Hindlimb muscle (tissue), 1 donor: ENCODE measurements around the gene RREB1. TPM values are rescaled to one million over a fixed set of nuclear protein-coding genes. Genes with fewer than 3 reads are reported as not detected.

Source experiments
- DNase-seq: peaks from one replicate; pipeline ENCODE4 v3.0.0-alpha.2; 2013
- polyA plus RNA-seq: library from polyadenylated mRNA; unstranded; fragments of 120-200 nt; gene quantifications from one replicate; pipeline ENCODE4 v1.2.1, GENCODE V29; 2013; ENCODE audit not compliant: insufficient read length

RREB1 gene
- polyA plus RNA-seq, 1 donor = 26.9 TPM

DNA sequence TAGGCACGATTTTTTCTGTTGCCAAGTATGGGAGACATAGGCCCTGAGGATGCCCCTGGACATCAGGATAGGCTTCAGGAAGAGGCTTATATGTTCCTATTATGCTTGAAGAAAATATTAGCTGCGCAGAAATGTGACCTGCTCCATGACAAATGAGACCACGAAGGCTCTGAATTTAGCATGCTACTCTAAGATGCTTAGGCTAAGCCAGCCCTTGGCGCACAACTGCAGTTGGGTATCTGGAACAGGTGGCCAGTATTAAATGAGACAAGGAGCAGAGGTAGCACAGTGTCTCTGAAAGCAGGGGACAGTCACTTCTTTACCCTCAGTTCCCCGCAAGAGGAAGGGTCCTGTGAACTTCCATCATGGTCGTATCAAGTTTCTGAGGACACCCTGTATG lies 90.0 kb downstream of the RREB1 start:
- no peak for DNase-seq

DNA sequence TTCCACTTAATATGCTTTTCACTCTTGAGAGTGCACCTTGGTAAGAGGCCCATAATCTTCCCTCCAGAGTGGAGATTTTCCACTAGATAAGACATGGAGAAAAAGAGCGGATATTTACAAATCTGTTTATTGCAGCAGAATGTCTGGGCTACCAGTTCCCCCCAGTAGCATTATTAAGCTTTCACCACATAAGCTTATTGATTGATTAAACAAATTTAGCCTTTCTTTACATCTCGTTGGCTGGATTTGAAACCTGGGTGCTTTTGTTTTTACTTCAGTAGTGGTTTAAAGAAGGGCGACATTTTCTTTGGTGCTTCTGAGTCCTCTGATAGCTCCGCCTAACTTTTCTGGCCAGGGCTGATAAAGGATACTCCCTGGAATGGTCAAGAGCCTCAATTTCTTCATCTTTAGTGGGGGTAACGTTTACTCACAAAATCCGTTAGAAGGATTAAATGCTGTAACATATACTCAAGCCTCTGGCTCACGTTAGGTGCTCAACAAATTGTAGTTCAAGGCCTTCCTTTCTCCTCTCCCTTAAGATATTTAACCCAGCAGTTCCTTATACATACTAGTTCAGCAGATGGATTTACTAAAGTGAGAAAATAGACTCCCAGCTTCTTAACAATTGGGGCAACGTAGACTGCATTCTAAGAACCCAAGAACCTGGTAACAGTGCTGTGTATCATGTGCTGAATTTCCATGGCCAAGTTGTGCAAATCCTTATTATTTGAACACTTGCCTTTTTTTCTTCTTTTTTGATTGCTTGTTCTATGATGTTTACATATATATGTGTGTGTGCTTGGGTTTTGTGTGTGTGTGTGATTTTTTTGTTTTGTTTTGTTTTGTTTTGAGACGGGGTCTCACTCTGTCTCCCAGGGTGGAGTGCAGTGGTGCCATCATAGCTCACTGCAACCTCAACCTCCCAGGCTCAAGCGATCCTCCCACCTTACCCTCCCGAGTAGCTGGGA lies 91.4 kb downstream of the RREB1 start:
- DNase-seq = no peak

DNA sequence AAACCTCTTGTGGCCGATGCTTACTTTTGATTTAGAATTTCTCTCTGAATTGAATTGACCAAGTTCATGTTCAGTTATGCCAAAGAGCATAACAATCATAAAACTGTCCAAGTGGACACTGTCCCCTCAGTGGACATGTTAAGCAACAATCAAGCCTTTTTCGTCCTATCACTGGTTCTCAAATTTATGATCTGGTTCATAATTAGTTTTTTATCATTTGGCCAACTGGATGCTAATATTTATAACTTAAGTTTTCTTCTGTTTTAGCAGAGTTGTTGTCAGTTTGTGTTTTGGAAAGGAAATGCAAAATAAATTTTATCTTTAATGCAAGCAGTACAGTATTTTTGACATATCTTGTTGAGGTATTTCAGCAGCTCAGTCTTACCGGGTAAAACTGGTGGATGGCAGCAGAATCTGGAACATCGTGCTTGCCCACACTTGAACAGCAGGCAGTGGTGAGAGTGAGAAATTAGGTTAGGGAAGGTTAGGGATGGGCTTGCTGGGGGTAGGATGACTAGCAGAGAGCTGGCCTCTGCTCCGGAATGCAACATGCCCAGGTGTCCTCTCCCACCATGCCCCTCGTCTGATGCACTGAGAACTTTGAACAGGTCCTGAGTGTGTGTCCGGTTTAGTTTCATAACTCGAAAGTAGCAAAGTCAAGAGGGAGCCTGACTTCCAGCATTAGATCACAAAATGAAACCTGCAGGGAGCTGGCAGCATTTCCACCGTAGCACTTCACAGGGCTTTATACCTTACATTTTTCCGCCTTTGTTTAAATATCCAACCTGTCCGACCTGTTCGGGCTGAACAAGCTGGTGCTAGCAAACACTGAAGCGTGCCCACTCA lies 93.1 kb downstream of the RREB1 start:
- DNase-seq = no peak

DNA sequence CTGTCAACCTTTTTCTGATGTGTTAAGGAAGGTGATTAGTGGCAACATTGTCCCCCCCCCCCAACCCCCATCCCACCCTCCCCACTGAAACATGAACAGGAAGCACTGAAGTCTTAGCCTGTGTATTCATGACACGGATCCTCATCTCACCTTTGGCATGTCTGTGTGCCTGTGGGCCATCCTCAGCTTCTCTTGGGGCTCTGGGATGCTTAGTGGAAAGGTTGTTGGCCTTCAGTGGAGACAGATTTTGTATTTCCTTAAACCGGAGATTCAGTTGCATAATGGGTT lies 93.6 kb downstream of the RREB1 start:
- DNase-seq = no peak

DNA sequence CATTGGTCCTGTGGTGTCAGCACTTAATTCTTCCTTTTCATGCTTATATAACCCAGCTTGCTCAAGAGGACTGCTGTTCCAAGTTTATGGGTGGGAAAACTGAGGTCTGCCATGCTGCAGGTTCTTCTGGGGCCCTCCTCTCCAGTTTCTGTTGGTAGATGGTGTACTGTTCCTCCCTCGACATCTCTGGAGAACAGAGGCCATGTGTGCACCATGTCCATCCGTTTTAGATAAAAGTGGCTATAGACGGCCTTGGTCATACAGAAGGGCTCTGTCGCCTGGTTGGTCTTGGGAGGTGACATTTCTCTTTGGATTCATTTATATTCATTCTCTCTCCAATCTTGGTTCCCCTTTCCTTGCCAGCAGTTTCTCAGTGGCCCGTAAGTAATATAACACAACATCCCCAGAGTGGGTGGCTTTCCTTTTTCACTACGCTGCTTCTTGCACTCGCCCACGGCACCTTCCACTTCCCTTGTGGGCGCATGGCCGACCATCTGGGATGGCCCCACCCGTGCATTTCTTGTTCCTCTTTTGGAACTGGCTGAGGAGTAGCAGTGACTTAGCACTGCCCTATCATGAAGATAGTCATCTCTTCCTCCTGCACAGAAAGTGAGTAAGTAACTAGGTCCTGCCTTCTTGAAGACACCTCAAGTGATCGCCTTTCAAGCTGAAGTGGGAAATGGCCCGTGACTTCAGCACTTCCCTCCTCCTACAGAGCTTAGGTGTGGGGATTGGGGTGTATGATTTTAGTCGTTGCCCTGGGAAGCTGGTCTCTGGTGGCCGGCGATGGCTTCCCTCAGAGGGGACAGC lies 94.2 kb downstream of the RREB1 start:
- peak; percentile 26 for DNase-seq

DNA sequence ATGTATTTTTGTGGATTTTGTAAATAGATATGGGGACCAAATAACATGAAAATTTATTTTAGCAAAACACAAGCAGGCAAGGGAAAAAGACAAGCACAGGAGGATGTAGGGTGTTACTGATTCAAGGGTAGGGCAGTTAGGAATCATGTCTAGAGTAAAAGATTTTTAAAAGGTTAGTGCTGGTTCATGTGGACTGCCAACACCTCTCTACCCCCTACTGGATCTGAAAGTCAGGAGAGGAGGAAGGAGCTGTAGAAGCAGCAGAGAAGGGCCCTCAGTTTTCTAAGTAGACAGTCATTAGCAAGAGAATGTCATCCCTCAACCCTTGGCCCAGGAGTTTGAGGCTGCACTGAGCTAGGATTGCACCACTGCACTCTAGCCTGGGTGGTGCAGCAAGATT lies 95.2 kb downstream of the RREB1 start:
- no peak for DNase-seq

DNA sequence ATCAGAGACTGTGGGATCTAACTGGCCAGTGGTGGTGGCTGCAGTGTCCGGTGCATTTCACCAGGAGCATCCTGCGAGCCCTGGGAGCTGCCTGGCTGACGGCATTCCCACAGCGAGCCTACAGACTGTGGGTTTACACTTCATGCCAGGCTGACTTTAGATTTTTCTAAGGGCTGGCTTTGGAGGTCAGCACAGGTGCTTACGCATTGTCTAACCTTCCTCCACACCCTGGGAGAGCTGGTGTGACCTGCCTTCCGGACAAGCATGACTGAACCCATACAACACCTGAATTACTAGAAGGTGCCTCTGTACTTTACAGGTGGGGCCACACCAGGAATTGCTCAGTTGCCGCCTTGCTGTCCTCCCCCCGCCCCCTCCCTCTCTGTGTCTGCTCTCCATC lies 96.2 kb downstream of the RREB1 start:
- DNase-seq = no peak

DNA sequence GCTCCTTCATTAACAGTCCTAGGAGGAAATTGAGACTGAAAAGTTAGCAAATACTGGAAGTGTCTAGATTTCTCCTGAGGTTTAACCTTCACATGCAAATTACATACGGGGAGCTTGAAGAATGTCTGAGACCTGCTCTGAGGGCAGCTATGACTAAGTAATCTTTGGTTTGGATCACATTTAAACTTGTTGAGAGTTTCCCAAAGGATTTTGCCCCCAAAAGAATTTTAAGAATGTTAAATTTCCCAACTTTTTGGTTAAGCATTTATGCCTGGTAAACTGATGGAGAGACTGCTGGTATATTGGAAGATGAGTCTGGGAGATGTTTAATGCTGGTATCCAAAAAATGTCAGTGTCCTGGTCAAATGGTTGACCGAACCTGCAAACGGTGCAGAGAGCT lies 97.0 kb downstream of the RREB1 start:
- DNase-seq = no peak

DNA sequence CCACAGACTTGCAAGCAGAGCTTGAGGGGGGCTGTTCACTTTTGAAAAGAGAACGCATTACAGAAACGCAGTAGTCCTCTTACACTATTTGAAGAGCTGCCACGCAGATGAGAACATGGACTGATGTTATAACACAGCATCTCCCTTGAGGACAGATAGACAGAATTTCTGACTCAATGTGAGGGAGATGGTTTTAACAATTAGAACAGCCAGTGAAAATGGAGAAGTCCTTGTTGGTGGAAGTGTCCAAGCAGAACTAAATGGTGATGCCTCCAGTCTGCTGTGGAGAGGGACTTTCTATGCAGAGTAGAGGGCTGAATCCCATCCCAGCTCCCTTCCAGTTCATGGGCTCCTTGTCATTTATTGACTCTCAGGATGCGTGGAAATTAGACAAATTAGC lies 100.0 kb downstream of the RREB1 start:
- DNase-seq = no peak

DNA sequence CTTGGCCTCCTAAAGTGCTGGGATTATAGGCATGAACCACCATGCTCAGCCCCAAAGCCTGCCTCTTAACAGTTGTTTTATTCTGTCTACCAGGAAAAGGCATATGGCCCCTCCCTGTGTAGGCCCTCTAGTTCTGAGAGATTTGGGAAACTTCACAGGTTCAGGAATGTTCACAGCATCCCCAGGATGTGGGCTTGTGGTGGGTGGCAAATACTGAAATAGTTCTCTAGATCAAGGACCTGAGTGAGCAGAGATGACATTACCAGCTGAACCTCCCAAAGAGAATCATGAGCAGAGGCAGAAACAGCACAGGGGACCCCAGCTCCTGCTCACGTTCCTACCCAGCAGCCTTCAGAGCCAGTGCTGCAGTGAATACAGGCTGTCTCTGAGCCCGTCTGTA lies 105.7 kb downstream of the RREB1 start:
- no peak for DNase-seq

DNA sequence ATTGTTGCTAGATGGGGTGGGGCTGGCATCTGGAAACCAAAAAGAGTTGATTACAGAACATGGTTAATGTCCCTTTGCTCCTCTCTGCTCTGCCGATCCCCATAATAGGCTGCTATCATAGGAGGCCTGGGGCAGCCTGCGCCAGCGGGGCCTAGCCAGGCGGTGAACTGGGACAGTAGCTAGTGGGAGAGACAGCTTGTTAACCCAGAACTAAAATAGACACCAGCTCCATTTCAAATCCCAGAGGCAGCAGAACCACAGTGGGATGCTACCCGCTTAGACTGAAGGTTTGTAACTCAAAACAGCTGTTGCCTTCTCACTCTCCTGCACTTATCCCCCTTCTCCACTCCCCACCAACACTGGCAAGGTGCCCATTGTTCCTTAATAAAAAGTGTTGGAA lies 106.7 kb downstream of the RREB1 start:
- no peak for DNase-seq

DNA sequence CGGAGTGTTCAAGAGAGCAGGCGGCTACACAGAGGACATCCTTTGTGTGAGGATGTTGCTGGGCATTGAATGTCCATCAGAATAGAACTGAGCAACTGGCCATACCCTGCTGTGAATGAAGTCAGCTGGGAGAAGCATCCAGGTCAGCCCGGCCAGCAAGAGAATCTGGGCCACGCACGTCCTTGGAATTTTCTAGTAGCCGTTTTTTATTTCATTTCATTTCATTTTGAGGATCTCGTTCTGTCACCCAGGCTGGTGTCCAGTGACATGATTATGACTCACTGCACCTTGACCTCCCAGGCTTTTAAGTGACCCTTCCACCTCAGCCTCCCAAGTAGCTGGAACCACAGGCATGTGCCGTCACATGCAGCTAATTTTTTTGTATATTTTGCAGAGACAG lies 107.4 kb downstream of the RREB1 start:
- no peak for DNase-seq

DNA sequence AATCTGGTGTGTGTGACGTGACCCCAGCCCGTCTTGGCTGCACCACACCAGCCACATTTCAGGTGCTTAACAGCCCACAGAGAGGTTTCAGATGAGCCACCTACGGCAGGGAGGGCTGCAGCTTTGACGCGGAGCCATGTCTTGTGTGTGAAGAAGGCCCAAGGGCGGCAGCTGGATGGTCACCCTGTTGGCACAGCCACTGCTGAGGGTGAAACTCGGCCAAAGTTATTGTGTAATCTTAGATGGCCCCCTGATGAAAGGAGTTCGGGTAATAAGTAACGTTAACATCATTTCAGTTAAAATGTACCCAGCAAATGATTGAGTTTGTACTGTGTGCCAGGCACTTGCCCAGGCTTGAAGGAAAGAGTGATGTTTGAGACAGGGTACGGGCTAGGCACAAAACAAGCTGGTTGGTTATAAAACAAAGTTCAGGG lies 108.1 kb downstream of the RREB1 start:
- DNase-seq = no peak

DNA sequence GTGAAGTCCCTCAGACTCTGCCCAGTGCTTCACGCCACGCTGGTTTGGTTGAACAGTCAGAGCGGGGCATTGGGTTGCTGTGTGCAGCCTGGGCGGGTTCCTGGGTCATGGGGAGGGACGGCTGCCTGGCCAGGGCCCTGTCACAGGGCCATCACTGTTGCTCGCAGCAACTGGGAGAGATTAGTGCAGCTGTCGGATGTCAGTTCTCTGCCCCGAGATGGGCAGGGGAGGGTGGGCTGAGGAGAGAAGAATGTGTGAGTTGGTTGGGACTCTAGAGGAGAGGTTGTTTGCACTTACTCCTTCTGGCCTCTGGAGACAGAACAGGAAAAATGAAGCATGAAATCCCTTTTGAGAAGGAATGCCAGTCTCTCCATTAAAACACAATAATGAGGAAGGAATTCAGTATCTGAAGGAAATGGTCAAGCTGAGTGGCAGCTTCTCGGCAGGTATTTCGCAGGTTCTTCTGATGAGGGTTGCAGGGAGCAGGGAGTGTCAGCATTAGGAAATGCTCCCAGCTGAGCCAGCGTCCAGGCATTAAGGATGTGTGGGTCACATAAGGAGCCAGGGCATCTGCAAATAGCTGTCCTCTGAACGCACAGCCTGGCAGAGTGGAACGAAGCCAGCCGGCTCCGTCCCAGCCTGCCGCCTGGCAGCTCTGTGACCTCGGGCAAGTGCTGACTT lies 109.3 kb downstream of the RREB1 start:
- peak; percentile 63 for DNase-seq

DNA sequence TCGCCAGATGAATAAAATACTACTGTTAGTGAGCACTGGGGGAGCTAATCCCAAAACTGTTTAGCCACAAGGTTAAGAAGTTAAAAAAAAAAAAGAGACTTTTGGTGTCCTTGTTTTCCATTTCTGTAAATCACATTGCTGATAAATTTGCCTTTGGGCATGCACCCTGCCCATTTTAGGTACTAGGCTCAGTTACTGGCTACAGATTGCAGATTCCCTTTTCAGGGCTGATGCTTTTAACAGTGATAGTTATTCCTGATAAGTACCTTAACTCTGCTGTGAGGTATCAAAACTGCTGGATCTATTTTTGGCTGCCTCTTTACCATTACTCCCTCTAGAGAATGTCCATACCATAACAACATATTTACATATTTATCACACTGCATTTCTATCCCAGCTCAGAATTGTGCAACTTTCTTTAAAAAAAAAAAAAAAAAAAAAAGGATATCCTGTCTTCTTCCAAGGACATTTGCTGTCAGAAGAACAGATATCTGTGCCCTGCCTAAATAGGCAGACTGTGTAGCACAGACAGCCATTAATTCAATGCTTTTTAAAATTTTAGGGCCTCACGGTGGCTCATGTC lies 110.7 kb downstream of the RREB1 start:
- DNase-seq = no peak

DNA sequence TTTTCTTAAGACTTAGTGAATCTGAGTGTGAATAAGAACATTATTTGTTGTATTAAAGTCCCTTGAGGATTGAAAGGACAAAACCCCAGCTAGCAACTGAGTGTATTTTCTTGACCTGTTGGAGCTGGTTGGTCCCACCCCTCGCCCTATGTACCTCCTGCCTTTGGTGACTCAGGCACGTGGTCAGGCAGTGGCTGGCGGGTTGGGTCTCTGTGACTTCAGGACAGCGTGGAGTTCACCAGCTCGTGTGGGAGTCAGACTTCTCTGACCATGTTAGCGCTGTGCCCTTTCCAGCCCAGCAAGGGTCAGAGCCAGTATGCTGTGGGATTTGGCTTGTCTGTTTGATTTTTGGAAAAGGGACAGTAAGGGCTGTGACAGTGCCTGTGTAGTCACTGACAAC lies 111.5 kb downstream of the RREB1 start:
- no peak for DNase-seq

DNA sequence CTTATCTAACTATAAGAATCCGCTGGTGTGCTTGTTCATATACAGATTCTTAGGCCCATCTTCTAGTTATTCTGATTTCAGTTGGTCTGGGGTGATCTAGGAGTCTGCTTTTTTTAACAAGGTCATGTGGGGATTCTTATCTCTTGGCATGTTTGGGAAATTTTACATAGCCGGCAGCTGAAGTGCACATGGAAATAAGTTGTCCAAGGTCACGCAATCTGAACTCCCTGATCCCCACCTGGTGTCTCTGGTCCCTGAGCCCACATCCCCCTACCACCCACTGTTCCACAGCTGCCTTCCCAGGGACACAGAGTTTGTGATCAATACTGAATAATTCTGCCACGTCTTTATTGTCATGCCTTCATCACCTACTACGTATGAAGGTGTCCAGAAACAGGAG lies 114.4 kb downstream of the RREB1 start:
- DNase-seq = no peak

DNA sequence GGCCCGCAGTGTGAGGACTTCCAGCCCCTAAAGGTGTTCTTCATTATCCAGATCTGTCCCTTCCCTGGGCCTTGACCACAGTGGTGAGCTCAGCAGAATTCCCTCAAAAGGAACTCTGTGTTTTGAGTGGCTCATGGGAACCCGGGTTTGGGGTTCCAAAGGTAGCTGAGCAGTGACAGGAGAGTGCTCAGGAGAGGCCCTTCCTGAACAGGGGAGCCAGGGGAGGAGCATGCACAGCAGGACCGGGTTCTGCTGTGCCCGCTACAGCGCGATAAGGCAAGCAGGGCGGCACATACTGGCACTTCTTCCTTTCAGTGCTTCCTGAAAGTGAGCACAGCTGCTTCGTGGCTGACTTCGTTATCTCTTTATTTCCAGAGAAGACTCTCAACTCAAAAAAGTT lies 117.0 kb downstream of the RREB1 start:
- no peak for DNase-seq

DNA sequence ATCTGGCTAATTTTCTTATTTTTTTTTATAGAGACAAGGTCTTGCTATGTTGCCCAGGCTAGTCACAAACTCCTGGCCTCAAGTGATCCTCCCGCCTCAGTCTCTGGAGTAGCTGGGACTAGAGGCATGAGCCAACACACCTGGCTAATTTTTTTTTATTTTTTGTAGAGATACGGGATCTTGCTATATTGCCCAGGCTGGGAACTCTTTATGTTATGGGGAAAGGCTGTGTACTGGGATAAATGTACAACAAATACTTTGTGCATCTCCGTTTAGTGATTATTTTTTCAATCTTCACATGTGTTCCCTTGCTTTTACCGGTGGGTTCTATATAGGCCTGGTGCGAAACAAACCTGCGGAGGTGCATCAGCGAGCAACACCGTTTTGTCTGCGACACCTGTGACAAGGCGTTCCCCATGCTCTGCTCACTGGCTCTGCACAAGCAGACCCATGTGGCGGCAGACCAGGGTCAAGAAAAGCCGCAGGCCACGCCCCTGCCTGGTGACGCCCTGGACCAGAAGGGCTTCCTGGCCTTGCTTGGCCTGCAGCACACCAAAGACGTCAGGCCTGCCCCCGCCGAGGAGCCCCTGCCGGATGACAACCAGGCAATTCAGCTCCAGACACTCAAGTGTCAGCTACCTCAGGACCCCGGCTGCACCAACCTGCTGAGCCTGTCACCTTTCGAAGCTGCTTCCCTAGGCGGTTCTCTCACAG lies 121.1 kb downstream of the RREB1 start:
- DNase-seq = no peak

DNA sequence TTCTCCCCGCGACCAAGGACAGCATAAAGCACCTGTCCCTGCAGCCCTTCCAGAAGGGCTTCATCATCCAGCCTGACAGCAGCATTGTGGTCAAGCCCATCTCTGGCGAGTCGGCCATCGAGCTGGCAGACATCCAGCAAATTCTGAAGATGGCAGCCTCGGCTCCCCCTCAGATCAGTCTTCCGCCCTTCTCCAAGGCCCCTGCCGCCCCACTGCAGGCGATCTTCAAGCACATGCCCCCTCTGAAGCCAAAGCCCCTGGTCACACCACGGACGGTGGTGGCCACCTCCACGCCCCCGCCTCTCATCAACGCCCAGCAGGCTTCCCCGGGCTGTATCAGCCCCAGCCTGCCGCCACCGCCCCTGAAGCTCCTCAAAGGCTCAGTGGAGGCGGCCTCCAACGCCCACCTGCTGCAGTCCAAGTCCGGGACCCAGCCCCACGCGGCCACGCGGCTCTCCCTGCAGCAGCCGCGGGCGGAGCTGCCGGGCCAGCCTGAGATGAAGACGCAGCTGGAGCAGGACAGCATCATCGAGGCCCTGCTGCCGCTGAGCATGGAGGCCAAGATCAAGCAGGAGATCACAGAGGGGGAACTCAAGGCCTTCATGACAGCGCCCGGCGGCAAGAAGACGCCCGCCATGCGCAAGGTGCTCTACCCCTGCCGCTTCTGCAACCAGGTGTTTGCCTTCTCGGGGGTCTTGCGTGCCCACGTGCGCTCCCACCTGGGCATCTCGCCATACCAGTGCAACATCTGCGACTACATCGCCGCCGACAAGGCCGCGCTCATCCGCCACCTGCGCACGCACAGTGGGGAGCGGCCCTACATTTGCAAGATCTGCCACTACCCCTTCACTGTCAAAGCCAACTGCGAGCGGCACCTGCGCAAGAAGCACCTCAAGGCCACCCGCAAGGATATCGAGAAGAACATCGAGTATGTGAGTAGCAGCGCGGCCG lies 121.9 kb downstream of the RREB1 start:
- no peak for DNase-seq
